DOHH2 (cell line): ENCODE measurements around the gene C17orf107.

Experiments
- H3F3A ChIP-seq: fragments of 200-600 bp; sonication (generic), shearing (Covaris generic); 2 replicates; pipeline ENCODE4 v1.6.0; 2016; ENCODE audit warnings: antibody characterized with exemption, mild to moderate bottlenecking; ENCODE audit not compliant: control insufficient read depth, insufficient read depth
- H3K27ac ChIP-seq: fragments of 200-600 bp; sonication (generic); 2 replicates; pipeline ENCODE4 v1.5.1; 2014; ENCODE audit warnings: low read depth, mild to moderate bottlenecking, low read length, moderate library complexity
- H3K27me3 ChIP-seq: fragments of 200-600 bp; sonication (generic); 2 replicates; pipeline ENCODE4 v1.6.1; 2014; ENCODE audit warnings: mild to moderate bottlenecking, low read length, mixed read lengths; ENCODE audit not compliant: control insufficient read depth
- H3K36me3 ChIP-seq: fragments of 200-600 bp; sonication (generic); 2 replicates; pipeline ENCODE4 v1.6.1; 2014; ENCODE audit warnings: mild to moderate bottlenecking, low read length, moderate library complexity, mixed read lengths; ENCODE audit not compliant: control insufficient read depth
- H3K4me1 ChIP-seq: fragments of 200-600 bp; sonication (generic); 2 replicates; pipeline ENCODE4 v1.6.1; 2014; ENCODE audit warnings: mild to moderate bottlenecking, low read length, mixed read lengths; ENCODE audit not compliant: control insufficient read depth
- H3K4me2 ChIP-seq: fragments of 200-600 bp; sonication (generic); 2 replicates; pipeline ENCODE4 v1.6.0; 2014; ENCODE audit warnings: mild to moderate bottlenecking, low read length, moderate library complexity
- H3K4me3 ChIP-seq: fragments of 200-600 bp; sonication (generic); 2 replicates; pipeline ENCODE4 v1.5.1; 2014; ENCODE audit warnings: mild to moderate bottlenecking, low read length, mixed read lengths
- H3K79me2 ChIP-seq: fragments of 200-600 bp; sonication (generic); 2 replicates; pipeline ENCODE4 v1.6.1; 2014; ENCODE audit warnings: mild to moderate bottlenecking, low read length, mixed read lengths; ENCODE audit not compliant: control insufficient read depth
- H3K9me2 ChIP-seq: fragments of 200-600 bp; sonication (generic); replicated peaks from 2 replicates; pipeline ENCODE4 v1.6.1; 2014; ENCODE audit warnings: mild to moderate bottlenecking, low read length, mixed read lengths; ENCODE audit not compliant: control insufficient read depth
- H3K9me3 ChIP-seq: fragments of 200-600 bp; sonication (generic); 2 replicates; pipeline ENCODE4 v1.6.1; 2014; ENCODE audit warnings: antibody characterized with exemption, low read length, mixed read lengths; ENCODE audit not compliant: control insufficient read depth, insufficient read depth
- H4K20me1 ChIP-seq: fragments of 200-600 bp; sonication (generic); 2 replicates; pipeline ENCODE4 v1.6.0; 2014; ENCODE audit warnings: low read depth, mild to moderate bottlenecking, antibody characterized with exemption, low read length, moderate library complexity; ENCODE audit not compliant: control insufficient read depth, insufficient read depth
- EZH2phosphoT487 ChIP-seq: fragments of 200-600 bp; sonication (generic); IDR thresholded peaks from 2 replicates; pipeline ENCODE4 v1.6.1; 2017; ENCODE audit warnings: borderline replicate concordance, mild to moderate bottlenecking, antibody characterized with exemption, low read length, moderate library complexity, mixed read lengths
- TF ChIP-seq, protein P1 (sequence below): fragments of 200-600 bp; sonication (generic); IDR thresholded peaks from one replicate; pipeline ENCODE4 v1.5.1; 2014; ENCODE audit warnings: antibody characterized with exemption, mild to moderate bottlenecking, low read depth, low read length; ENCODE audit not compliant: poor library complexity, severe bottlenecking

C17orf107 gene

GRCh38 chr17:4892499-4893221 is 6.7 kb upstream of the C17orf107 start:
- no peak overlapping the region for H3K4me3 ChIP-seq
- no peaks in the 10 kb centered on the region for H4K20me1 ChIP-seq
- TF ChIP-seq, protein P1, sequence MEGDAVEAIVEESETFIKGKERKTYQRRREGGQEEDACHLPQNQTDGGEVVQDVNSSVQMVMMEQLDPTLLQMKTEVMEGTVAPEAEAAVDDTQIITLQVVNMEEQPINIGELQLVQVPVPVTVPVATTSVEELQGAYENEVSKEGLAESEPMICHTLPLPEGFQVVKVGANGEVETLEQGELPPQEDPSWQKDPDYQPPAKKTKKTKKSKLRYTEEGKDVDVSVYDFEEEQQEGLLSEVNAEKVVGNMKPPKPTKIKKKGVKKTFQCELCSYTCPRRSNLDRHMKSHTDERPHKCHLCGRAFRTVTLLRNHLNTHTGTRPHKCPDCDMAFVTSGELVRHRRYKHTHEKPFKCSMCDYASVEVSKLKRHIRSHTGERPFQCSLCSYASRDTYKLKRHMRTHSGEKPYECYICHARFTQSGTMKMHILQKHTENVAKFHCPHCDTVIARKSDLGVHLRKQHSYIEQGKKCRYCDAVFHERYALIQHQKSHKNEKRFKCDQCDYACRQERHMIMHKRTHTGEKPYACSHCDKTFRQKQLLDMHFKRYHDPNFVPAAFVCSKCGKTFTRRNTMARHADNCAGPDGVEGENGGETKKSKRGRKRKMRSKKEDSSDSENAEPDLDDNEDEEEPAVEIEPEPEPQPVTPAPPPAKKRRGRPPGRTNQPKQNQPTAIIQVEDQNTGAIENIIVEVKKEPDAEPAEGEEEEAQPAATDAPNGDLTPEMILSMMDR: no peak
- TF ChIP-seq EZH2phosphoT487: no peak

GRCh38 chr17:4893272-4893671 is 6.1 kb upstream of the C17orf107 start:
- Histone ChIP-seq H4K20me1 (no peaks in the 10 kb centered on the region), H3K9me2 (no peaks in the 10 kb centered on the region), H3K4me2 (no peak overlapping the region), H3K79me2 (no peaks in the 10 kb centered on the region), H3K4me3 (no peak overlapping the region), H3K4me1 (no peaks in the 10 kb centered on the region), H3K27ac (no peak overlapping the region), H3K36me3 (peaks cover 37% of the 10 kb centered on the region), H3K27me3 (no peaks in the 10 kb centered on the region), H3F3A (no peaks in the 10 kb centered on the region), H3K9me3 (no peaks in the 10 kb centered on the region)
- TF ChIP-seq, protein P1: no peak
- TF ChIP-seq EZH2phosphoT487: no peak

More at GRCh38 chr17:4892499-4893221, 6.7 kb upstream of the C17orf107 start:
- Histone ChIP-seq H3K36me3 (peaks cover 37% of the 10 kb centered on the region), H3K79me2 (no peaks in the 10 kb centered on the region), H3K9me2 (no peaks in the 10 kb centered on the region), H3K4me2 (no peak overlapping the region), H3K27me3 (no peaks in the 10 kb centered on the region), H3K4me1 (no peaks in the 10 kb centered on the region), H3F3A (no peaks in the 10 kb centered on the region), H3K9me3 (no peaks in the 10 kb centered on the region), H3K27ac (no peak overlapping the region)

DNA sequence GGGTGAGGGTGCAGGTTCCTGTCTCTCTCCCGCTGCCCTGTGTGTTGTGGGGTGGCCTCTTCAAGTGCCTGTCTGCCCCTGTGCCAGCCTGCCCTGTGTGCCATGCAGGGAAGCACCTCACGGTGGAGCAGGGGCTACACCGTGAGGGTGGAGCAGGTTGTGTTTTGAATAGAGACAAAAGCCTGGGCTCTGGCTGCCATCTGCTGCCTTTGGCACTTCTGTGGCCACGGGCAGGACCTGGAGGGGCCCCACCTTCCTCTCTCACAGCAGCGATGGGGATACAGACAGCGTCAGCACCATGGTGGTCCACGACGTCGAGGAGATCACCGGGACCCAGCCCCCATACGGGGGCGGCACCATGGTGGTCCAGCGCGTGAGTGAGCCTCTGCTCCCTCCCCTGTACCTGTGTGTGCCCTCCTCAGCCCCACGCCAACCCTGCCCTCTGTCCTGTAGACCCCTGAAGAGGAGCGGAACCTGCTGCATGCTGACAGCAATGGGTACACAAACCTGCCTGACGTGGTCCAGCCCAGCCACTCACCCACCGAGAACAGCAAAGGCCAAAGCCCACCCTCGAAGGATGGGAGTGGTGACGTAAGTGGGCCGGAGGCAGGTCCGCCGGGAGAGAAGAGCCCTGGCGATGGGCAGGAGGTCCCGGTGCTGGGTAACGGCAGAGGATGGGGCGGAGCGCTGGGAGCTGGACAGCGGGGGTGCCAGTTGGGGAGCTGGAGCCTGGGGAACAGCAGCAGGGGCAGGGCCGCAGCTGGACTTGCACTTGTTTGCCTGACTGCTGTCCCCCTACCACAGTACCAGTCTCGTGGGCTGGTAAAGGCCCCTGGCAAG is 5.4 kb upstream of the C17orf107 start:
- no peaks in the 10 kb centered on the region for H3K27me3 ChIP-seq
- no peaks in the 10 kb centered on the region for H3F3A ChIP-seq
- H3K9me3 ChIP-seq: no peaks in the 10 kb centered on the region
- no peak overlapping the region for H3K4me3 ChIP-seq
- H3K4me1 ChIP-seq: peaks cover under 1% of the 10 kb centered on the region; the same call in 1 of the 2 replicates
- peaks cover 35% of the 10 kb centered on the region for H3K36me3 ChIP-seq
- no peaks in the 10 kb centered on the region for H4K20me1 ChIP-seq
- TF ChIP-seq, protein P1: no peak
- no peak for TF ChIP-seq EZH2phosphoT487
- no peak overlapping the region for H3K4me2 ChIP-seq
- H3K27ac ChIP-seq: no peak overlapping the region
- H3K9me2 ChIP-seq: no peaks in the 10 kb centered on the region
- H3K79me2 ChIP-seq: no peaks in the 10 kb centered on the region
